Esophagus squamous epithelium (tissue), 4 donors: Measurements from ENCODE around the gene MAST3.

Experiments used
- POLR2A ChIP-seq, 4 donors: fragments of 450-650 bp; IDR thresholded peaks; one replicate each; pipeline ENCODE4 v1.6.1; 2017; ENCODE audit warnings: antibody characterized with exemption in 4 of 4, mild to moderate bottlenecking in 4 of 4, moderate library complexity in 3 of 4
- TF ChIP-seq, protein P1 (sequence below), 6 experiments: fragments of 450-650 bp in 4 of 6; fragments of 200-600 bp in 2 of 6; sonication (generic) in 2 of 6; IDR thresholded peaks; one replicate each; pipeline ENCODE4 v1.5.1; 2016 to 2019; ENCODE audit warnings: antibody characterized with exemption in 6 of 6, mild to moderate bottlenecking in 4 of 6, moderate library complexity in 4 of 6

DNA sequence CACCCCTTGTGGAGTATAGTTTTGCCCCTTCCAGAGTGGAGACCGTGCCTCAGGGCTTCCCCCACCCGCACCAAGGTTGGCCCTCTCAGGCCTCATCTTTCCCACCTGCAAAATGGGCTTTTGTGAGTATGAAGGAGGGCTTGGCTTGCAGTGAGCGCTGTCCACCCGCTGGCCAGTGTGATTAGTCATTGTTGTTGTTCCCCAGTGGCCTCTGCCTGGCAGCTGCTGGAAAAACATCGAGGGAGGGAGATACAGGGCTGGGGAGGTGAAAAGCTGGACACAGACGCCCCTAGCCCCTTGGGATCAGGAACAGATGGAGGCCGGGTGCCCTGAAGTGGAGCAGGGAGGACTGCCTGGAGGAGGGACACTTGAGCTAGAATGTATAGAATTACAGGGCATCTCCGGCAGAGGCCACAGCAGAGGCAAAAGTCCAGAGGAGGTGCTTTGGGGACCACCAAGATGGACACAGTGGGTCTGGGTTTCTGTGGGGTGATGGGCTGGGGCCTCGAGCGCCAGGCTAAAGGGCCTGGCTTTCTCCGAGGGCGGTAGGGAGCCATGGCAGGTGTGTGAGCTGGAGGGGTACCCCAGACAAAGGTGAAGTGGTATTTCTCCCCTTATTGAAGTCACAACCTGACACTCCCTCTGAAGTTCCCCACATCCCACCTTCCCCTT is 6.9 kb upstream of the MAST3 start:
- TF ChIP-seq, protein P1, sequence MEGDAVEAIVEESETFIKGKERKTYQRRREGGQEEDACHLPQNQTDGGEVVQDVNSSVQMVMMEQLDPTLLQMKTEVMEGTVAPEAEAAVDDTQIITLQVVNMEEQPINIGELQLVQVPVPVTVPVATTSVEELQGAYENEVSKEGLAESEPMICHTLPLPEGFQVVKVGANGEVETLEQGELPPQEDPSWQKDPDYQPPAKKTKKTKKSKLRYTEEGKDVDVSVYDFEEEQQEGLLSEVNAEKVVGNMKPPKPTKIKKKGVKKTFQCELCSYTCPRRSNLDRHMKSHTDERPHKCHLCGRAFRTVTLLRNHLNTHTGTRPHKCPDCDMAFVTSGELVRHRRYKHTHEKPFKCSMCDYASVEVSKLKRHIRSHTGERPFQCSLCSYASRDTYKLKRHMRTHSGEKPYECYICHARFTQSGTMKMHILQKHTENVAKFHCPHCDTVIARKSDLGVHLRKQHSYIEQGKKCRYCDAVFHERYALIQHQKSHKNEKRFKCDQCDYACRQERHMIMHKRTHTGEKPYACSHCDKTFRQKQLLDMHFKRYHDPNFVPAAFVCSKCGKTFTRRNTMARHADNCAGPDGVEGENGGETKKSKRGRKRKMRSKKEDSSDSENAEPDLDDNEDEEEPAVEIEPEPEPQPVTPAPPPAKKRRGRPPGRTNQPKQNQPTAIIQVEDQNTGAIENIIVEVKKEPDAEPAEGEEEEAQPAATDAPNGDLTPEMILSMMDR (IDR thresholded peaks at IDR 0.05) = no peak
- no peak for TF ChIP-seq POLR2A (IDR thresholded peaks at IDR 0.05)
